Measurements from ENCODE around the gene HS3ST5.

GRCh38 chr6:114171473-114171872 lies 171.3 kb downstream of the HS3ST5 start:
- TF ChIP-seq CTCF (IDR thresholded peaks at IDR 0.05) (no peak), POLR2A (IDR thresholded peaks at IDR 0.05) (no peak), POLR2AphosphoS5 (IDR thresholded peaks at IDR 0.05) (no peak)

Measured in breast epithelium (tissue), 3 donors.